Activated CD8-positive, alpha-beta memory T cell treated with anti-CD3 and anti-CD28 coated beads, Interleukin-2, amount 10 ng/mL, durations not matched to agents 7 days and 5 days (primary cell): ENCODE data around the gene PRDM5. TPM values are rescaled to one million over a fixed set of nuclear protein-coding genes. Genes with fewer than 3 reads are reported as not detected.

Source experiments
- ATAC-seq: fragments of 150-1000 bp; cut with Tn5 transposase; one replicate; pipeline ENCODE4 v1.10.0; 2021; ENCODE audit warnings: moderate library complexity
- CTCF ChIA-PET: fragments of 350-600 bp; sonication (Branson Sonifier 250); formaldehyde crosslinking; loops from one replicate; lab custom pipeline; 2021; ENCODE audit warnings: antibody characterized with exemption; lab: Charles Lee
- DNase-seq: peaks from one replicate; pipeline ENCODE4 v3.0.0-alpha.2; 2020
- H3K27ac Mint-ChIP-seq: one replicate; pipeline ENCODE4 v1.8.0; 2021; ENCODE audit warnings: mild to moderate bottlenecking, mixed read lengths
- H3K27me3 Mint-ChIP-seq: one replicate; pipeline ENCODE4 v1.8.0; 2021; ENCODE audit warnings: mixed read lengths
- H3K36me3 Mint-ChIP-seq: one replicate; pipeline ENCODE4 v1.8.0; 2021; ENCODE audit warnings: mild to moderate bottlenecking, mixed read lengths
- H3K4me1 Mint-ChIP-seq: one replicate; pipeline ENCODE4 v1.8.0; 2021; ENCODE audit warnings: mixed read lengths
- H3K4me3 Mint-ChIP-seq: one replicate; pipeline ENCODE4 v1.8.0; 2021; ENCODE audit warnings: mild to moderate bottlenecking, moderate library complexity, mixed read lengths
- H3K9me3 Mint-ChIP-seq: one replicate; pipeline ENCODE4 v1.8.0; 2022; ENCODE audit warnings: low read depth, mixed read lengths
- total RNA-seq, 2 experiments: library from RNA; stranded (reverse); gene quantifications; one replicate each; pipeline ENCODE4 v1.2.3, GENCODE V29; 2021

PRDM5 gene
- total RNA-seq, 2 experiments from 2014 or later = 1.2 TPM; not detected in 1

GRCh38 chr4:120862432-120862831, 60.1 kb downstream of the PRDM5 start:
- Mint-ChIP-seq H3K4me1 (peaks cover 1% of the 10 kb centered on the region), H3K9me3 (no peaks in the 10 kb centered on the region), H3K36me3 (no peaks in the 10 kb centered on the region), H3K27me3 (peaks cover 8% of the 10 kb centered on the region), H3K4me3 (no peak overlapping the region), H3K27ac (no peak overlapping the region)
- CTCF ChIA-PET = no interaction called here
- no peak for DNase-seq
- ATAC-seq = no peak

DNA sequence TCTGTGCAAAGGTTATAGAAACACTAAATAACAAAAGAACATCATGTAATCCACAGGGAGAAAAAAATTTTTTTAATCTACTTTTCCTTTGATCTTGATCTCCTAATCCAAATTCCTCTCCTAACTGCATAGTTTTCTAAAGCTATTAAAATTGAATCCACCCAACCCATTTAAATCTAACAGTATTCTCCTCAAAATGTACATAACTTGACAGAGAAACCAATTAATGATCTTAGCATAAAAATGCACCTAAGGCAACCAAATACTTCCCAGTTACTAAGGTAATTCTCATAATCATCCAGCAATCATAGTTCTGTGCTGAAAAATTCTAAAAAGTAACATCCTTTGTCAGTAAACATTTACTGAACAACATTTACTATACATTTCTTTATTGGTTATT, 60.7 kb downstream of the PRDM5 start:
- Mint-ChIP-seq H3K4me1 (peaks cover 1% of the 10 kb centered on the region), H3K4me3 (no peak overlapping the region), H3K27me3 (peaks cover 8% of the 10 kb centered on the region), H3K27ac (no peak overlapping the region), H3K36me3 (no peaks in the 10 kb centered on the region), H3K9me3 (no peaks in the 10 kb centered on the region)
- CTCF ChIA-PET = interaction anchor here (0.7 kb wide), 1 partner anchor 785 kb away, joined by 3 read pairs; no protein-coding TSS in a partner anchor
- DNase-seq (no peak), ATAC-seq (no peak)

DNA sequence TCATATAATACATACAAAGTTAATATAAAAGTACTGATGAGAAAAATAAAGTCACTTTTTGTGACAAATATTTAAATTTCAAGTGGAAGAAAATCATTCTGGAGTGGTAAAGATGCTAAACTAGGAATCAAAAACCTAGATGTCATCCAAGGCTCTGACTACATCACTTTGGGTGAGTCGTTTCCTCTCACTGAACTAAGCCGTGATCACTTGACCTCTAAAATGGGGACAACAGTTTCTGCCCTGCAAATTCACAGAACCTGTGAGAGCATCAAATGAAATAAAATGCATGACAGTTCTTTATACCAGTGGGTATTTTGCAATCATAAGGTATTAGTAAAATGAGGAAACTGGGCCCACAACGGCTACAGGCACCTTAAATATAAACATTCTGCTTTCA, 63.8 kb downstream of the PRDM5 start:
- DNase-seq = no peak
- no peak overlapping the region for H3K27ac Mint-ChIP-seq
- no peaks in the 10 kb centered on the region for H3K9me3 Mint-ChIP-seq
- no peak for ATAC-seq
- CTCF ChIA-PET = no interaction called here
- H3K4me1 Mint-ChIP-seq = peaks cover 9% of the 10 kb centered on the region
- H3K27me3 Mint-ChIP-seq = peaks cover 8% of the 10 kb centered on the region
- H3K4me3 Mint-ChIP-seq = no peak overlapping the region
- no peaks in the 10 kb centered on the region for H3K36me3 Mint-ChIP-seq

DNA sequence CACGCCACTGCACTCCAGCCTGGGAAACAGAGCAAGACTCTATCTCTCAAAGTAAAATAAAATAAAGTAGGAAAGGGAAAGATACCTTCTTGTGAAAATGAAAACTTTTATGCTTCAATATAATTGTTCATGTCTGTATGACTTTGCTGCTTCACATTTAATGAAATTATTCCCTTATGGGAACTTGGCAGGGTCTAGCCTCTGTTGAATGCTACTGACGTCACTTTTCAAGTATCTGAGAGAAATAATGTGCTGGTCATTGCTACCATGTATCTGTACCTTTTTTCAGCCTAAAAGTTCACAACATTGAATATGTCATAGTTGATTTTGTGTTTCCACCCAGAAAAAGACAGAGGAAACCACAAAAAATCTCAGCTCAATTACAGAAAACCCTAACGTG, 65.2 kb downstream of the PRDM5 start:
- no peak for DNase-seq
- Mint-ChIP-seq H3K36me3 (no peaks in the 10 kb centered on the region), H3K27ac (no peak overlapping the region), H3K4me3 (no peak overlapping the region), H3K27me3 (peaks cover 5% of the 10 kb centered on the region), H3K9me3 (no peaks in the 10 kb centered on the region), H3K4me1 (peaks cover 9% of the 10 kb centered on the region)
- CTCF ChIA-PET = no interaction called here
- no peak for ATAC-seq

DNA sequence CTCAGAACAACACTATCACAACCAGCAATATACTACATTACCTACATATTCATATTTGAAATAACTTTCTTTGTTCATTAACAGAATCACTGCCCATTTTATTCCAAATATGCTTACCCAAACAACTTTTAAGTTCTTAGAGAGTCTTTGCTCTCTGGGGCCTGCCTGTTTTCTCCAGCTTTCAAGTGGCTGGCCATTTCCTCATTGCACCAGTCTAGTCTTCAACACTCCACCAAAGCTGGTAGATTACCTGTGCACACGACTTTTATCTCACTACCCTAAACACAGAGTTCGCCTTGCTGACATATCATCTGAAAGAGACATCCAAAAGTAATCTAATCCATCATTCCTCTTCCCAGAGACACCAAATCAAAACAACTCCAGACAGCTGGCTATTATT, 66.2 kb downstream of the PRDM5 start:
- no peak for ATAC-seq
- H3K36me3 Mint-ChIP-seq = no peaks in the 10 kb centered on the region

DNA sequence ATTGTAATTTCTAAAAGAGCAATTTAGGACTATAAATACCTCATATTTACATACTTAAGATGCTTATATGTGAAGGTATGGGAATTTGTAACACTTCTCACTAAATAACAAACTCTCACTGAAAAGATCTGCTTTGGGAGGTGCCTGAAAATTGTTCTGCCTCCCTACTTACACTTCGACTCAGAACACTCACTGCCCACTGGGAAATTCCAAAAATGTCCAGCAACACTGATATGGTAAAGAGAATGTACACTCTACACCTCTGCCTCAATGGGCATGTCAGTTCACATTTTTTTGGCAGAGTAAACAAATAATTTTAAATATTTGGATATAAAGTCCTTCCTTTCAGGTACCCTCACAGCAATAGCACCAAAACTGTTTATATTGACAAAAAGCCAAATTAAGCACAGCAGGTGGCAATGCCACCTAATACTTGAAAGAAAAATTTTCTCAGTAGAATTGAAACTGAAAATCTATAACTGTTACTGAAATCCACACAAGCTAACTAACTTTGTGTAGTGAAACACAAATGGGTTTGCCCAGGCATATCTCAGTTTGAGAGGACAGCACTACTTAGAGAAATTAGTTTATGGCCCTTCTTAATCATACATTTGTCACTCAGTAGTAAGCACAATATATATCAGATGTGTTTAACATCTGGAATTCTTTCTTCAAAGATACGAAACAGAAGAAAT, 67.1 kb downstream of the PRDM5 start:
- no peak overlapping the region for H3K4me3 Mint-ChIP-seq
- CTCF ChIA-PET = interaction anchor here (1.5 kb wide), 1 partner anchor 452 kb away, joined by 3 read pairs; no protein-coding TSS in a partner anchor
- ATAC-seq (peak; percentile 53), DNase-seq (no peak)
- no peaks in the 10 kb centered on the region for H3K36me3 Mint-ChIP-seq
- no peak overlapping the region for H3K27ac Mint-ChIP-seq
- H3K9me3 Mint-ChIP-seq = no peaks in the 10 kb centered on the region
- H3K27me3 Mint-ChIP-seq = peaks cover 3% of the 10 kb centered on the region
- peaks cover 9% of the 10 kb centered on the region for H3K4me1 Mint-ChIP-seq

More for the DNA sequence above, 66.2 kb downstream of the PRDM5 start:
- Mint-ChIP-seq H3K4me1 (peaks cover 9% of the 10 kb centered on the region), H3K9me3 (no peaks in the 10 kb centered on the region), H3K27ac (no peak overlapping the region), H3K4me3 (no peak overlapping the region), H3K27me3 (peaks cover 3% of the 10 kb centered on the region)
- CTCF ChIA-PET = no interaction called here
- no peak for DNase-seq

DNA sequence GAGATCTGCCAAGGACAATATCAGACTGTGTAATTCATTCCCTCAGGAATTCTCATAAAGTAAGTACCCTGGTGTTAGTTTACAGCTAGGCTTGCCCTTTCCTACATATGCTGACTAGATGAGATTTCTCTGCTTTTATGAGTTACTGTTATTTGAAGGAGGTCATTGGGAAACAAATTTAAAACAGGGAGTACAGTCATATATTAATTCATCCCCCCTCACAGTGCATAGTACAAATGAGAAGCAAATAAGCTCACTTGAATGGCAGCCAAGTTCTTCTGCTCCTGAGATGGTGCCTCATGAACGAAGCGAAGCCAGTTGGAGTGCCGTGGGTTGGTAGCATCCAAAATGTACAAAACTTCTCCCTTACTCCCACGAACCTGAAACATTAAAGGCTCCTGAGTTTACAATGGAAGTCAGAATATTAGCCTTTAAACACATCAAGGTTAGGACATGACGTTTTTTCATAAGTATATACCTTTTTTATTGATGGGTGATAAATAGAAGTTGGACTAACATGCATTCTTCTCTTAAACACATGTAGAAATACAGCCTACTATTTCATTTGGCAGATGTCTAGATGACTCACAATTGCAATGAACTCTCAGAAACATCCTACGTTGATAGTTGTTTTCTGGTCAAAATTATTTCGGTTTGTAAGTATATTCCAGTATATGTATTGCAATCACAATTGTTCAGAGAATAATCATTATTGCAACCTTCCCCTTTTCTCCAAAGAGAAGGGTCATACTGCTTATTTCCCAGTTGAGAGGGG, 69.2 kb downstream of the PRDM5 start:
- Mint-ChIP-seq H3K27me3 (peaks cover 4% of the 10 kb centered on the region), H3K9me3 (no peaks in the 10 kb centered on the region), H3K36me3 (no peaks in the 10 kb centered on the region), H3K27ac (no peak overlapping the region), H3K4me1 (peaks cover 8% of the 10 kb centered on the region), H3K4me3 (no peak overlapping the region)
- ATAC-seq (no peak), DNase-seq (no peak)
- CTCF ChIA-PET = no interaction called here

DNA sequence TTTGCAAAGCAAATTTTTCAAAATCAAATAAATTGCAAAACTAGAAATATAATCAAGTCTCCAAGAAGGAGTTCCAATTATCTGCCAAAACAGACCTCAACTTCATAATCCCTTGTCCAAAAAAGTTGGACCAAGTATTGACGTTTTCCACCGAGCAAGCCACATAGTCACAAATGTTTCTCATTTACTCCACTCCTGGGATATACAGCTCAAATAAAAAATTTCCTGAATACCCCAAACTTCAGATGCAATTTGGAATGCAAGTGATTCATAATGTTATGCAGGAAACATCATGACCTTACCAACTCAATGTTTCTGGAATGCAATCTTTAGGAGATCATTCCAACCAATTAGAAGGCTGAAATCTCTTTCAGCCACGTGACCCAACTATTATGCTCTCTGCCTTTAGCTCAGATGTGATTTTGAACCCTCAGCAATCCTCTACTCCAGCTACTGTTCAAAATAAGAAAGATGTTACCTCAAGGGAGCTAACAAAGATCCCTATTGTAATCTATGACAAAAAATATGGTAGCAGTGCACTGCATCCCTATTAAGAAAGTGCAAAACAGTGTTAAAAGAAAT, 72.4 kb downstream of the PRDM5 start:
- DNase-seq = no peak
- Mint-ChIP-seq H3K36me3 (no peaks in the 10 kb centered on the region), H3K9me3 (no peaks in the 10 kb centered on the region), H3K4me3 (no peak overlapping the region), H3K27me3 (peaks cover 8% of the 10 kb centered on the region), H3K4me1 (peaks cover under 1% of the 10 kb centered on the region), H3K27ac (no peak overlapping the region)
- CTCF ChIA-PET = no interaction called here
- ATAC-seq = no peak

DNA sequence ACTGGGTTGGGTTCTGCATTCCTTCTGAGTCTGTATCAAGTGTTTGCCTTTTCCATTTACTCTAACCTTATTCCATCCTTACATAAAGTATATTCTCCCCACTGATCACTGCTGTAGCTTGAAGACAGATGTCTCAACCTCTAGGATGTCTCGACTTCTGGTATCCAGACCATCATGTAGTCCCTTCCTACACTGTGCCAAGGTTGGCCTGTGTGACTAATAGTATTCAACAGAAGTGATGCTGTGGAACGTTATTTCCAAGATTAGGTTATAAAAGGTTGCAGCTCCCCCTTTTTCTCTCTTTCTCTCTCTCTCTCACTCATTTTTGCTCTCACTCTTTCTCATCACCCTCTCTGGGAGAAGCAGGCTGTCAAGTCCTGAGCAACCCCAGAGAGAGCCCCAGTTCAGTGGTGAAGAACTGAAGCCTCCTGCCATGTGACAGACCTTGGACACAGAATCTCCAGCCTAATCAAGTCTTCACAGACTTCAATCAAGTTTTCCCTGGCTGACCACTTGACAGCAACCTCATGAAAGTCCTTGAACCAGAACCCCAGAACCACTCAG, 75.4 kb downstream of the PRDM5 start:
- peaks cover 9% of the 10 kb centered on the region for H3K27me3 Mint-ChIP-seq
- H3K9me3 Mint-ChIP-seq = no peaks in the 10 kb centered on the region
- no peaks in the 10 kb centered on the region for H3K36me3 Mint-ChIP-seq
- H3K27ac Mint-ChIP-seq = no peak overlapping the region
- no peak overlapping the region for H3K4me3 Mint-ChIP-seq
- peaks cover 14% of the 10 kb centered on the region for H3K4me1 Mint-ChIP-seq
- DNase-seq (no peak), ATAC-seq (no peak)
- CTCF ChIA-PET = no interaction called here

DNA sequence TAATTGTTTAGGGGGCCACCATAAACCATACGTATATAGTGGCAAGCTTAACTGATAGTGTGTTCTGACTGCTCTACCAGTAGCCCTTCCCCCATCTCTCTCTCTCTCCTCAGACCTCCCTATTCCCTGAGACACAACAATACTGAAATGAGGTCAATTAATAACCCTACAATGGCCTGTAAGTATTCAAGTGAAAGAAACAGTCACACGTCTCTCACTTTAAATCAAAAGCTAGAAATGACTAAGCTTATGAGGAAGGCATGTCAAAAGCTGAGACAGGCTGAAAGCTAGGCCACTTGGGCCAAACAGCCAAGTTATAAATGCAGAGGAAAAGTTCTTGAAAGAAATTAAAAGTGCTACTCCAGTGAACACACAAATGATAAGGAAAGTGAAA, 78.0 kb downstream of the PRDM5 start:
- Mint-ChIP-seq H3K4me1 (peaks cover 14% of the 10 kb centered on the region), H3K27me3 (peaks cover 7% of the 10 kb centered on the region), H3K4me3 (no peak overlapping the region), H3K27ac (no peak overlapping the region), H3K9me3 (no peaks in the 10 kb centered on the region), H3K36me3 (no peaks in the 10 kb centered on the region)
- peak; percentile 70 for ATAC-seq
- CTCF ChIA-PET = interaction anchor here (0.7 to 1.2 kb wide), 4 partner anchors 9 to 124 kb away, joined by 3 to 4 read pairs (median 4); no protein-coding TSS in a partner anchor
- DNase-seq = no peak

DNA sequence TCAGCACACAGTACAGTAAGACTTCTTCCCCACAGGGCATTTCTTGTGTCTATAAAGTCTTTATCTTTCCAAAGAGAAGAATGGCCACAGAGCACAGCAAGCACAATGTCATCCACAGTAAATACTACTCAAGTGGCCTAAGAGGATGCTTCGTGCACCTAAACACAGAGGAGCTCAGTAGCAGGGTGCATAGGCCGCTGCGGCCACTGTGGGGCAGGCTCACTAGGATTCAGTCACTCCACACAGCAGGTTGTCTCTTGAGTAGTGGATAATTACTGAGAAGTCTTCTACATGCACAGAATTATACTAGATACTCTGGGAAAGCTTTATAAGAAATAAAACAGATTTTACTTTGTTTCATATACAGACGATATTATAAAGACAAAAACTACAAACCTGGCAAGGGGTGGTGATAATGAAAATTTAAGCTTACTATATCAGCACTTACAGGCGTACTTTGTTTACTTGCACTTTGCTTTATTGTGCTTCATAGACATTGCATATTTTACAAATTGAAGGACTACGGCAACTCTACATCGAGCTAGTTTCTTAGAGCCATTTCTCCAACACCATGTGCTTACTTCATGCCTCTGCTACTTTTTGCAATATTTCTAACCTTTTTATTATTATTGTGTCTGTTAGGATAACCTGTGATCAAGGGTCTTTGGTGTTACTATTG, 78.5 kb downstream of the PRDM5 start:
- ATAC-seq (no peak), DNase-seq (no peak)
- Mint-ChIP-seq H3K27me3 (peaks cover 7% of the 10 kb centered on the region), H3K4me1 (peaks cover 14% of the 10 kb centered on the region), H3K4me3 (no peak overlapping the region), H3K36me3 (no peaks in the 10 kb centered on the region), H3K27ac (no peak overlapping the region), H3K9me3 (no peaks in the 10 kb centered on the region)
- CTCF ChIA-PET = interaction anchor here (0.8 to 1.2 kb wide), 4 partner anchors 9 to 124 kb away, joined by 3 to 4 read pairs (median 4); no protein-coding TSS in a partner anchor

DNA sequence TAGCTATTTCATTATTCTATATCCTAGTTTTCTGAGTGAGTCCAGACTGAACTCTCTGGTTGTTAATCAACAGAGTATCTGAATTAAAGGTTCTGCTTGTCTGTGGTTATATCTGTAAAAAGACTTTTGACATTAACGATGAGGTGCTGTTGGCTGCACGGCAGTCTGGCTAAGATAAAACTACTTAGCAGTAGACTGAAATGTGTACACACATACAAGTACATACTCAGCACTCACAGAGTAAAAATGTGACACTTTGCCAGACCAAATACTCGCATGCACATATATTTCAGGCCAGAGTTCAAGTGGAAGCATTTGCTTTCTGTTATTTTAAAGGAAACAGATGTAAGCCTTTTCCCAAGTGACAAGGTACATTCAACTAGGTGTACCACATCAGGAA, 80.5 kb downstream of the PRDM5 start:
- no peak for DNase-seq
- Mint-ChIP-seq H3K4me1 (peaks cover 14% of the 10 kb centered on the region), H3K9me3 (no peaks in the 10 kb centered on the region), H3K27ac (no peak overlapping the region), H3K36me3 (no peaks in the 10 kb centered on the region), H3K4me3 (no peak overlapping the region), H3K27me3 (peaks cover 3% of the 10 kb centered on the region)
- no peak for ATAC-seq
- CTCF ChIA-PET = no interaction called here

GRCh38 chr4:120841580-120841979, 80.9 kb downstream of the PRDM5 start:
- H3K4me1 Mint-ChIP-seq = peaks cover 14% of the 10 kb centered on the region
- H3K27ac Mint-ChIP-seq = no peak overlapping the region
- H3K27me3 Mint-ChIP-seq = peaks cover 3% of the 10 kb centered on the region
- H3K4me3 Mint-ChIP-seq = no peak overlapping the region
- CTCF ChIA-PET = no interaction called here
- no peaks in the 10 kb centered on the region for H3K9me3 Mint-ChIP-seq
- DNase-seq = no peak
- ATAC-seq = no peak
- no peaks in the 10 kb centered on the region for H3K36me3 Mint-ChIP-seq
